Measurements from ENCODE around the gene UBE2G2. TPM values are rescaled to one million over a fixed set of nuclear protein-coding genes. Genes with fewer than 3 reads are reported as not detected.

UBE2G2 gene
- polyA plus RNA-seq, 3 donors: 63.1 to 80.9 (median 80.6) TPM

DNA sequence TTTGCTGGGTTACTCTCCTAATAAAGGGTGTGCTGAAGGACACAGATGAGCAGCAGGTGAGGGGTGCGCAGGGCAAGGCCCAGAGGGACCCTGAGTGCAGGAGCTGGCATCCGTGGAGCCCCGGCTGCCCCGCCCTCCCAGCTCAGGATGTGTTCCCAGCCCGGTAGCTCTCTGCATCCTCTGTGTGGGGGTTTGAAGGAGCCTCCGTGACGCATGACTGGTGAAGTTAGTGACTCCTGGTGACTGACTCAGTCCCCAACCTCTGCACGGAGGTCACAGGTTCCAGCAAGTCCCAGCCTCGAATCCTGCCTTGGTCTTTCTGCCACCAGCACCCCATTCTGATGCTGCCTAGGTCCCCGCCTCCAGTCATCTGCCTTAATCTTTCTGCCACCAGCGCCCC, 68.7 kb downstream of the UBE2G2 start:
- no peak for DNase-seq (ENCODE audit: low read depth in 3 of 3, low spot score in 2 of 3)

DNA sequence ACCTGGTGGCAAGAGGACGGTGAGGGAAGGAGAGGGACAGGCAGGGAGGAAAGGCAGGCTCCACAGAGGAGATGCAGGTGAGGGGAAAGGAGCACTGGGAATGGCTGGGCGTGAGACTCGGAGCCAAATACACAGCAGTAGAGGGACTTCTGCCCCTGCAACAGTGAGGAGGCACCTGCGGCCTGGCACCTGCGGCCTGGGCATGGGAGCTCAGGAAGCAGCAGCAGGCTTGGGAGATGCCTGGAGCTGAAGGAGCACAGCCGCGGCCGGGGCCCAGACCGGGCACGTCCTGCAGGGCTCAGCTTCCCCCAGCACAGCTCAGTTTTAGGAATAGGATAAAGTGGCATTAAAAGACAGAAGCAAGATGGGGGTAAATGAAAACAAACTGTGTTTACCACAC, 69.4 kb downstream of the UBE2G2 start:
- DNase-seq (ENCODE audit: low read depth in 3 of 3, low spot score in 2 of 3): no peak

DNA sequence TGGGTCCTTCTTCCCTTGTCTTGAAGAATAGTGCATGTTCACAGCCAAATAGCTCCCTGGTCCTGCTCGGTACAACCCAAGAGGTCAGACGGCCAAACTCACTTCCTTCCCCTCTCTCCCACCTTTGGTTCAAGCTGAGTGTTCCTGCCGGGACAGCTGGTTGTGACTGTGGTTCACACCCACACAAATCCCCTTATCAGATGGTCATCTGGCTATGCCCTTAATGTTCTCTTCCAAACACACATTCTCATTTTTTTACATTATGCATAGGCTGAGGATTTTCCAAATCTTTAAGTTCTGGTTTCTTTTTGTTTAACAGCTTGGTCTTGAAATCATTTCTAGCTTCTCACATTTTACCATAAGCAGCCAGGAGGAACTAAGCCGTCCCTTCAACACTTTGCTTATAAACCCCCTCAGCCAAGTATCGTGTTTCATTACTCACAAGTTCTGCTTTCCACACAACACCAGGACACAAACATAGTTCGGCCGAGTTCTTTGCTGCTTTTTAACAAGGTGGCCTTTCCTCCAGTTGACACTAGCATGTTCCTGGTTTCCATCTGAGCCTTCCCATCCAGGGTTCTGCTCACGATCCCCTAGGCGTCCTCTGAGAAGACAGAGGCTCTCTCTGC, 70.6 kb downstream of the UBE2G2 start:
- DNase-seq (ENCODE audit: low read depth in 3 of 3, low spot score in 2 of 3): no peak

DNA sequence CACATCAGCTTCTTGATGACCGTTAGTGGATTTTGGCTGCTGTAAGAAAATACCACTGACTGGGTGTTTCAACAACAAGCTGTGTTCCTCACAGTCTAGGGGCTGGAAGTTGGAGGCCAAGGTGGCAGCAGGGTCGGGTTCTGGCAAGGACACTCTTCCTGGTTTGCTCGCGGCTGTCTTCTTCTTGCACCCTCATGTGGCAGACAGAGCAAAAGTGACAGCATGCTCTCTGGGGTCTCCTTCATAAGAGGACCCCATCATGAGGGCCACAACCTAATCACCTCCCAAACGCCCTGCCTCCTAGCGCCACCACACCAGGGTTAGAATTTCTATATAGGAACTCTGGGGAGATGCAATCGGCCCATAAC, 71.6 kb downstream of the UBE2G2 start:
- DNase-seq (ENCODE audit: low read depth in 3 of 3, low spot score in 2 of 3): no peak

DNA sequence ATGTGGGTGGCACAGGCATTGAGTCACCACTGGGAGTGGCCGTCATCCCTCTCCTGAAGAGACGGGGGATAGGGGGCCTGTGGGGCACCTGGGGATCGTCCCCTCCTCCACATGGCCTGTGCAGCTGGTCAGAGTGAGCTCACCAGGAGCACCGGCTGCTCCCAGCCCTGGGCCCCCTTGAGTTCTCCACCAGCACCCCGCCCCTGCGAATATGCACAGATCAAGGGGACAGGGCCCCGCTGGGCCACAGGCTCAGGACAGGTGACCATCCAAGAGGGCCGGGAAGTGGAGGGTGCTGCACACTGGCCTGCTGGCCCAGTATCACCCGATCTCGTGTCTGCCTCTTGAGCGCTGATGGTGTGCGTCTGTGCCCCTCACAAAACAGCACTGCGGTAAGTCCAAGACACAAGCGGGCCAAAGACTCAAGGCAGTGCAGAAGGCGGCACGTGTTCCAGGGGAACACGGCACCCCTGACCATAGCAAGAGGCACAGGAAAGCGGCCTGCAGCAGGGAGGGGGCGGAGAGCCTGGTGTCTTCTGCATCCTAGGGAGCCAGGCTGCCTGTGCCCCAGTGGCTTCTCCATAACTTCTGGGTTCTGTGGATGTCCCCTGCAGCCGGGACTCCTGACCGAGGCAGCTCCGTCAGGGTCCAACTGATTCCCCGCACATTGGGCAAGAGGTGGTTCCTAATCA, 72.1 kb downstream of the UBE2G2 start:
- DNase-seq (ENCODE audit: low read depth in 3 of 3, low spot score in 2 of 3): no peak

DNA sequence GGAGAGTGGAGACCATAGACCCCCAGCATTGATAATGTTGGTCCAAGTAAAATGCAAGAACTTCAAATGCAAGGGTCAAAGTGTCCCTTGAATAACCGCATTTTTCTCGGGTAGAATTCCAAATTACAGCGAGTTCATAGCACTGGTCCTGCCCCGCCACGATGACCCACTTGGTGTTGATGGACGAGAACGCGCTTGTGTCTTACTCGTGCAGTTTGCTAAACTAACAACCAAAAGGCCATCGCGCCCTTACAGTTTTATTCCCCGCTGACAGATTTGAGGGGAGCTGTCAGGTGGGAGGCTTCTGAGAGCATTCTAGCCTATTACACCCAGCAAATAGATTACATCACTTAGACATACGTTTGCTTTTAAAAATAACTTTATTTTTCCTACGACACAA, 72.9 kb downstream of the UBE2G2 start:
- DNase-seq (ENCODE audit: low read depth in 3 of 3, low spot score in 2 of 3): no peak

DNA sequence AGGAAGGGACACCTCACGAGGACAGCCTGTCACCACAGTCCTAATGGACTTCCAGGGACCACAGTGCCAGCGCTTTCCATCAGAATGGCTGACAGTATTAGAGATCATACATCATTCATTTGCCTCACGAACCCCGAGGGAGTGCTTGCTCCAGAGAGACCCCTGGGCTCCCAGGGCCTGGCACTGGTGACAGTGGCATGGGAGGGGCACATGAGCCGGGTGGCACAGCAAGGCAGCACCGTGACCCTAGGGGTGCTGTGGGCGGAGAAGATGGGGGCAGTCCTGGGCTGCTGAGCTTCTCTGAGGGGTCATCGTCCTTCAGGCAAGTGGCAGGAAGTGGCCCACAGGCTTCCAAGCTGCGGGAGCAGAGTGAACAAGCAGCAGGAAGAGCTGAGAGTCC, 73.9 kb downstream of the UBE2G2 start:
- DNase-seq (ENCODE audit: low read depth in 3 of 3, low spot score in 2 of 3): no peak

DNA sequence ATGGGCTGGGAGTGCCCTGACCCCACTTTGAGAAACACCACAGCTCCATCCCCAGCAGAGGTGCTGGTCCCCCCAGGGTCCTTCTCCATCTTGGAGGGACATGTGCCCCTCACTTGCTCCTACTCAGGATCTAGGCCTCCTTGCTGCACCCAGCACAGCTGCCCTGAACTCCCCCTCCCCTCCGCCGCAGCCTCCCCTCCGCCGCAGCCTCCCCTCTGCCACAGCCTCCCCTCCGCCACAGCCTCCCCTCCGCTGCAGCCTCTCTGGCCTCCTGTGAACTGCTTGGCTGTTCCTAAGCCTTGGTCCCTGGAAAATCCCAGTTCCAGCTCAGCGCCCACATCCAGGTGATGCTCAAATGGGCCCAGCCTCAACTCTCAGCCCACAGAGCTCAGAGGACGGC, 74.3 kb downstream of the UBE2G2 start:
- no peak for DNase-seq (ENCODE audit: low read depth in 3 of 3, low spot score in 2 of 3)

DNA sequence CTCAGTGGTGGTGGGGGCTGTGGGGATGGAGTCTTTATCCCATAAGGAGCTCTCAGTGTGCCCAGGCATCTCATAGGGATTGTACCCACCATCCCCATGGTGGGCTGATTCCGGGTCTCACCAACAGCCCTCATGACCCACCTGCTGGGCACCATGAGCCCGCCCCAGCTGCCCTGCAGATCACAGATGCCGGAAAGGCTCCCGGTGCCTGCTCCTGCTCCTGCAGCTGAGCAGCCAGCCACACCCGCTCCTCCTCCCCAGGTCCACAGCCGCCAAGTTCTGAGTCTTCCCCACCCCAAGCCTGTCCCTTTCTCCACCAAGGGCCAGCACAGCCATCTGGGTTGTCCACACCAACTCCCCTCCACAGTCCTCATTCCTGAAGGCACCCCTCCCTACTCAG, 74.8 kb downstream of the UBE2G2 start:
- no peak for DNase-seq (ENCODE audit: low read depth in 3 of 3, low spot score in 2 of 3)

DNA sequence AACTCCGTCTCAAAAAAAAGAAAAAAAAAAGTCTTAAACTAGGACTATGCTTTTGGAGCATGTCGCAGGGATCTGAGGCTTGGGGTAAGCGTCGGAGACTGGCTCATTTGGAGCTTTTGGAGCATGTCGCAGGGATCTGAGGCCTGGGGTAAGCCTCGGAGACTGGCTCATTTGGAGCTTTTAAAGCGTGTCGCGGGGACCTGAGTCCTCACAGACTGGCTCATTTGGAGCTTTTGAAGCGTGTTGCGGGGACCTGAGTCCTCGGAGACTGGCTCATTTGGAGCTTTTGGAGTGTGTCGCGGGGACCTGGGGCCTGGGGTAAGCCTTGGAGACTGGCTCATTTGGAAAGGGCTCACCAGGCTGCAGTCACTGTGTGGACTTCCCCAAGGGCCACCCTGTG, 76.7 kb downstream of the UBE2G2 start:
- no peak for DNase-seq (ENCODE audit: low read depth in 3 of 3, low spot score in 2 of 3)

DNA sequence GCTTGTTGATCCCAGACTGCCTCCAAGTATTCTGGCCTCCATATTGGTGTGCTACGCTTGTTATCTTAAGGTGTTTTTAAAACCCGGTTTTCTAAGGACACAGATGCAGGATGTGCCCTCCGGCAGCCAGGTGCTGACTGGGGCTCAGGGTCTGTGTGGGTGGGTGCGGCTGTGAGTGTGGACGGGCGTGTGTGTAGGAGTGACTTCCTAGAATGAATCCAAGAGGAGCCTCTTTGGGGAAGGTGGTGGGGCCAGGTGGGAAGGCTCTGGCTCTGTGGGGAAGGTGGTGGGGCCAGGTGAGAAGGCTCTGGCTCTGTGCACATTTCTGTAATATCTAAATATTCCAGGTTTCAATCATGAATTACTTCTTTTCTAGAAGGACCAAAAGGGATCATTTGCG, 77.4 kb downstream of the UBE2G2 start:
- DNase-seq (ENCODE audit: low read depth in 3 of 3, low spot score in 2 of 3): no peak

DNA sequence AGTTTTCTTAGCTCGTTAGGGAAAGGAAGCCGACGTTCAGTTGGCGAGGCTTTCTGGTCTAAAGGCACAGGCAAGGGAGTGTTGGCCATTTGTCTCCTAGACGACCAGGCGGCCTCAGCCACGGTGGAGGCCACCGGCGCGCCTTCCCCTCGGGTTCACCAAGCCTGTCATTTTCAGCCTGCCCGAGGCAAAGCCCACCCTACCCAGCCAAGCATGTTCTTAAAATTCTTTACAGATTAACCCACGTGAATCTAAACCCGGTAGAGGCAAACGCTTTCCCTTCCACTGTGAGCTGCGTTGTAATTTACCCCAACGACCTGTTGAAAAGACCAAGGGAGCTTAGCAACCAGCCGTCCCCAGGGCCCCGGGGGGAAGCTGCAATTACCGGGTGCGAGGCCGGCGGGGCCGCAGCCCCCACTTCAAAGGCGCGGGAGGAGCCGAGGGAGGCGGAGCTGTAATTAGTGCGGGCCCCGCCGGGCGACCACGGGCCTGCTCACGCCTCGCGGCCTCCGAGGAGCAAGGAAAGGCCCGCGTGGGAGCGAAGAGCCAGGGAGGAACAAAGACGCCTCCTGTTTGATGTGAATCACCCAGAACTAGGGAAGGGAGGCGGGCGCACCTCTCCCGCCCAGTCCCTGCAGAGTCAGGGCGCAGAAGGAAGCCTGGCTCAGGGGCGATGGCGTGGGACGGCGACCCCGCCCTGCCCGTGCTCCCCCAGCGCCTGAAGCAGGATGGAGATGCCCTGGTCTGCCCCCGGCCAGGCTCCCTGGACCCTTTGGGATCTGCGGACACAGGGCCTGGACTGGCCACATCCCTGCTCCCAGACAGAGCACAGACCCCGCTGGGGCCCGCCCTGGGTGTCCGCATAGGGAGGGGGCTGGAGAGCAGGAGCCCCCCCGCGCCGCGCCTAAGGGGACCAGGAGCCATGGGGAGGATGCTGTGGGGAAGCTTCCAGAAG, 78.2 kb downstream of the UBE2G2 start:
- peak in 2 of 3 donors; percentile 53 to 55 for DNase-seq (ENCODE audit: low read depth in 3 of 3, low spot score in 2 of 3)

DNA sequence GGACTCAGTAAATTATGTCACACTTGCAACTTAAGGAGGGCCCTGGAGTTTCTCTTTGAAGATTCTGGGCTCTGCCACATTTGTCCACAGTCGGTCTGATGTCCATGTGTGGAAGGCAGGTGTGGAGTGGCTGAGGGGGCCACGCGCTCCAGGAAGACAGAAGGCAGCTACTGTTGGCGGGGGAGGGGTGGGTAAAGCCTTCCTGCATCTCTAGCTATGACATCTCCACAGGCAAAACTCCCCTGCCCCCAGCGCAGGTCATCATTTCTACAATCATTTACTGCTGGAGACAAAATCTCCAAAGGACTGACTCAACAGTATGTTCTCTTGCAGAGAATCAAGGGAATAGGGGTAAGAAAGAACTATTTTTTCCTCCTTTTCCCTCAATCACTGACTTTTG, 78.9 kb downstream of the UBE2G2 start:
- DNase-seq (ENCODE audit: low read depth in 3 of 3, low spot score in 2 of 3): no peak

DNA sequence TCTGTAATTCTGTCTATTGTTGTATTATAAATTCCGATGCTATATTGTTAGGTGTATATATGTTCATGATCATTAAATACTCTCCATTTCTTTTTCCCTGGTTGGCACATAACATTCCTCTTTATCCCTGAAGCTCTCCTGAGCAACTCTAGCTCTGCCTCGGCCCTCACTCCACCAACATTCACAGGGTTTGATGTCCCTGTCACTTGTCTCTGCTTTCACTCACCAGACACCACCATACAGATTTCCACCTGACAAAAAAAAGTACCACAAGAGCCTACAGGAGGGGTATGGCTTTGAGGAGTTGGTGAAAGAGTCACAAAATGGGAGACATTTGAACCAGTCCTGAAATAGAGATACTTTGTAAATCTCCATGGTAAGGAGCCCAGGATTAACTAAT, 81.5 kb downstream of the UBE2G2 start:
- DNase-seq (ENCODE audit: low read depth in 3 of 3, low spot score in 2 of 3): no peak

Other genes starting within 250 kb of the UBE2G2 start
- gene KRTAP10-3, start 243.0 kb downstream of the UBE2G2 start, polyA plus RNA-seq (ENCODE audit: insufficient read length in 3 of 3): not detected
- gene KRTAP10-4, start 228.1 kb downstream of the UBE2G2 start, polyA plus RNA-seq (ENCODE audit: insufficient read length in 3 of 3): not detected
- gene KRTAP10-5, start 221.2 kb downstream of the UBE2G2 start, polyA plus RNA-seq (ENCODE audit: insufficient read length in 3 of 3): not detected
- not detected for gene KRTAP10-6, start 209.3 kb downstream of the UBE2G2 start, polyA plus RNA-seq (ENCODE audit: insufficient read length in 3 of 3)
- under 1 TPM in 1 of 3 donors, not detected in 2; 0.08 TPM for gene KRTAP10-7, start 201.2 kb downstream of the UBE2G2 start, polyA plus RNA-seq (ENCODE audit: insufficient read length in 3 of 3)
- gene KRTAP10-8, start 189.7 kb downstream of the UBE2G2 start, polyA plus RNA-seq (ENCODE audit: insufficient read length in 3 of 3): not detected
- not detected for gene KRTAP10-9, start 174.7 kb downstream of the UBE2G2 start, polyA plus RNA-seq (ENCODE audit: insufficient read length in 3 of 3)
- gene KRTAP10-10, start 164.5 kb downstream of the UBE2G2 start, polyA plus RNA-seq (ENCODE audit: insufficient read length in 3 of 3): not detected
- gene KRTAP10-11, start 155.4 kb downstream of the UBE2G2 start, polyA plus RNA-seq (ENCODE audit: insufficient read length in 3 of 3): not detected
- not detected for gene KRTAP12-4, start 147.2 kb downstream of the UBE2G2 start, polyA plus RNA-seq (ENCODE audit: insufficient read length in 3 of 3)
- not detected for gene KRTAP12-3, start 143.9 kb downstream of the UBE2G2 start, polyA plus RNA-seq (ENCODE audit: insufficient read length in 3 of 3)
- gene KRTAP12-2, start 134.9 kb downstream of the UBE2G2 start, polyA plus RNA-seq (ENCODE audit: insufficient read length in 3 of 3): not detected
- gene KRTAP12-1, start 119.7 kb downstream of the UBE2G2 start, polyA plus RNA-seq (ENCODE audit: insufficient read length in 3 of 3): not detected
- gene KRTAP10-12, start 104.6 kb downstream of the UBE2G2 start, polyA plus RNA-seq (ENCODE audit: insufficient read length in 3 of 3): not detected
- under 1 TPM; 0.53 to 0.67 (median 0.62) TPM for gene TSPEAR, start 90.2 kb downstream of the UBE2G2 start, polyA plus RNA-seq (ENCODE audit: insufficient read length in 3 of 3)
- gene SUMO3, start 16.2 kb upstream of the UBE2G2 start, polyA plus RNA-seq (ENCODE audit: insufficient read length in 3 of 3): 100 to 1,000 TPM; 119 to 121 (median 119) TPM
- 100 to 1,000 TPM; 262 to 281 (median 279) TPM for gene PTTG1IP, start 71.9 kb upstream of the UBE2G2 start, polyA plus RNA-seq (ENCODE audit: insufficient read length in 3 of 3)
- gene ITGB2, start 119.1 kb upstream of the UBE2G2 start, polyA plus RNA-seq (ENCODE audit: insufficient read length in 3 of 3): 10 to 100 TPM in 1 of 3 donors, 1 to 10 TPM in 2; 7.4 to 16.0 (median 8.1) TPM
- gene SLX9, start 138.2 kb upstream of the UBE2G2 start, polyA plus RNA-seq (ENCODE audit: insufficient read length in 3 of 3): 10 to 100 TPM; 13.4 to 14.3 (median 14.1) TPM

Measured in right renal cortex interstitium (tissue), 3 donors.